ENCODE results near the gene CDK17. TPM values are rescaled to one million over a fixed set of nuclear protein-coding genes. Genes with fewer than 3 reads are reported as not detected.
"Not testable (repeated sequence)": the region's sequence is repeated elsewhere in the genome, so short reads cannot be mapped to it uniquely, and the experiment has no call there.

Gene CDK17
- total RNA-seq, 1 experiment from 2014 or later: 21.4 TPM

GRCh38 chr12:96347130-96347699 is 53.0 kb downstream of the CDK17 start:
- no peak overlapping the region for H3K4me3 ChIP-seq (replicated peaks in 1 of 2; ENCODE audit: low read depth in 1 of 2, low read length in 2 of 2)
- H3K4me1 ChIP-seq (ENCODE audit: control insufficient read depth in 1 of 2, insufficient read depth in 2 of 2, low read length in 2 of 2): no peaks in the 10 kb centered on the region
- H3K9me3 ChIP-seq (ENCODE audit: control insufficient read depth in 1 of 2, insufficient read depth in 1 of 2, low read depth in 1 of 2, low read length in 2 of 2): peaks cover 3 to 10% of the 10 kb centered on the region in 2 experiments; a peak in 2 of 4 replicates
- POLR2A ChIA-PET: no interaction called here
- ATAC-seq: no peak
- RAD21 ChIA-PET (ENCODE audit: low non-redundant PET in 1 of 2, low total read pairs in 2 of 2, uncharacterized antibody in 2 of 2, unreplicated experiment in 2 of 2): no interaction called here
- BruUV-seq (replicated peaks): no TSS peak
- no peaks in the 10 kb centered on the region for H4K20me1 ChIP-seq (ENCODE audit: insufficient read depth)
- intact Hi-C loops (cut with micrococcal nuclease): no loop called here
- TF ChIP-seq SIN3A (IDR thresholded peaks at IDR 0.05; ENCODE audit: low read depth) (no peak), EZH2 (IDR thresholded peaks at IDR 0.05) (no peak), POLR2A (IDR thresholded peaks at IDR 0.05; ENCODE audit: borderline replicate concordance, extremely low read depth, insufficient read depth, insufficient read length) (no peak), CBX3 (IDR thresholded peaks at IDR 0.05; ENCODE audit: low read depth) (no peak), FOSL1 (IDR thresholded peaks at IDR 0.05; ENCODE audit: low read depth) (no peak), ZFX (IDR thresholded peaks at IDR 0.05) (no peak), JUND (IDR thresholded peaks at IDR 0.05) (no peak), YY1 (IDR thresholded peaks at IDR 0.05; ENCODE audit: extremely low read depth, insufficient replicate concordance, low read depth, low read length) (no peak), ELF1 (IDR thresholded peaks at IDR 0.05; ENCODE audit: borderline replicate concordance, low read depth) (no peak), SP1 (IDR thresholded peaks at IDR 0.05; ENCODE audit: low read depth) (no peak), CEBPB (IDR thresholded peaks at IDR 0.05; ENCODE audit: low read depth) (no peak), TCF7L2 (IDR thresholded peaks at IDR 0.05; ENCODE audit: borderline replicate concordance, extremely low read depth, insufficient read depth, insufficient read length) (no peak), SRF (IDR thresholded peaks at IDR 0.05; ENCODE audit: low read depth) (no peak), EZH2phosphoT487 (IDR thresholded peaks at IDR 0.05; ENCODE audit: borderline replicate concordance) (no peak), POLR2AphosphoS5 (IDR thresholded peaks at IDR 0.05; ENCODE audit: low read depth, low read length) (no peak), RAD21 (IDR thresholded peaks at IDR 0.05; ENCODE audit: low read depth) (no peak), ZNF274 (IDR thresholded peaks at IDR 0.05; ENCODE audit: low read depth, low read length) (no peak)
- TF ChIP-seq, protein P1, sequence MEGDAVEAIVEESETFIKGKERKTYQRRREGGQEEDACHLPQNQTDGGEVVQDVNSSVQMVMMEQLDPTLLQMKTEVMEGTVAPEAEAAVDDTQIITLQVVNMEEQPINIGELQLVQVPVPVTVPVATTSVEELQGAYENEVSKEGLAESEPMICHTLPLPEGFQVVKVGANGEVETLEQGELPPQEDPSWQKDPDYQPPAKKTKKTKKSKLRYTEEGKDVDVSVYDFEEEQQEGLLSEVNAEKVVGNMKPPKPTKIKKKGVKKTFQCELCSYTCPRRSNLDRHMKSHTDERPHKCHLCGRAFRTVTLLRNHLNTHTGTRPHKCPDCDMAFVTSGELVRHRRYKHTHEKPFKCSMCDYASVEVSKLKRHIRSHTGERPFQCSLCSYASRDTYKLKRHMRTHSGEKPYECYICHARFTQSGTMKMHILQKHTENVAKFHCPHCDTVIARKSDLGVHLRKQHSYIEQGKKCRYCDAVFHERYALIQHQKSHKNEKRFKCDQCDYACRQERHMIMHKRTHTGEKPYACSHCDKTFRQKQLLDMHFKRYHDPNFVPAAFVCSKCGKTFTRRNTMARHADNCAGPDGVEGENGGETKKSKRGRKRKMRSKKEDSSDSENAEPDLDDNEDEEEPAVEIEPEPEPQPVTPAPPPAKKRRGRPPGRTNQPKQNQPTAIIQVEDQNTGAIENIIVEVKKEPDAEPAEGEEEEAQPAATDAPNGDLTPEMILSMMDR (IDR thresholded peaks at IDR 0.05 in 2 of 3, conservative IDR thresholded peaks at IDR 0.05 in 1 of 3; ENCODE audit: borderline replicate concordance in 1 of 3, insufficient read depth in 1 of 3, low read depth in 2 of 3, low read length in 2 of 3): no peak
- TF ChIP-seq, protein P2, sequence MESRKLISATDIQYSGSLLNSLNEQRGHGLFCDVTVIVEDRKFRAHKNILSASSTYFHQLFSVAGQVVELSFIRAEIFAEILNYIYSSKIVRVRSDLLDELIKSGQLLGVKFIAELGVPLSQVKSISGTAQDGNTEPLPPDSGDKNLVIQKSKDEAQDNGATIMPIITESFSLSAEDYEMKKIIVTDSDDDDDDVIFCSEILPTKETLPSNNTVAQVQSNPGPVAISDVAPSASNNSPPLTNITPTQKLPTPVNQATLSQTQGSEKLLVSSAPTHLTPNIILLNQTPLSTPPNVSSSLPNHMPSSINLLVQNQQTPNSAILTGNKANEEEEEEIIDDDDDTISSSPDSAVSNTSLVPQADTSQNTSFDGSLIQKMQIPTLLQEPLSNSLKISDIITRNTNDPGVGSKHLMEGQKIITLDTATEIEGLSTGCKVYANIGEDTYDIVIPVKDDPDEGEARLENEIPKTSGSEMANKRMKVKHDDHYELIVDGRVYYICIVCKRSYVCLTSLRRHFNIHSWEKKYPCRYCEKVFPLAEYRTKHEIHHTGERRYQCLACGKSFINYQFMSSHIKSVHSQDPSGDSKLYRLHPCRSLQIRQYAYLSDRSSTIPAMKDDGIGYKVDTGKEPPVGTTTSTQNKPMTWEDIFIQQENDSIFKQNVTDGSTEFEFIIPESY (IDR thresholded peaks at IDR 0.05; ENCODE audit: extremely low read depth, insufficient replicate concordance, low read length): no peak
- TF ChIP-seq, protein P3, sequence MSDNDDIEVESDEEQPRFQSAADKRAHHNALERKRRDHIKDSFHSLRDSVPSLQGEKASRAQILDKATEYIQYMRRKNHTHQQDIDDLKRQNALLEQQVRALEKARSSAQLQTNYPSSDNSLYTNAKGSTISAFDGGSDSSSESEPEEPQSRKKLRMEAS (IDR thresholded peaks at IDR 0.05): no peak
- H3K27ac ChIP-seq (ENCODE audit: low read depth, low read length): no peak overlapping the region
- peaks cover 78% of the 10 kb centered on the region for H3K79me2 ChIP-seq (ENCODE audit: insufficient read depth, low read length)
- no peaks in the 10 kb centered on the region for H3K36me3 ChIP-seq (ENCODE audit: control insufficient read depth in 1 of 2, insufficient read depth in 2 of 2, low read length in 2 of 2)
- H3K9me2 ChIP-seq (ENCODE audit: insufficient read depth): no peaks in the 10 kb centered on the region
- H3K4me2 ChIP-seq (ENCODE audit: low read length): no peak overlapping the region
- CTCF ChIA-PET: no interaction called here
- no peak overlapping the region for H3K9ac ChIP-seq (ENCODE audit: low read length)
- H2AFZ ChIP-seq (ENCODE audit: low read depth, low read length, poor library complexity, severe bottlenecking): no peak overlapping the region
- H3K27me3 ChIP-seq (ENCODE audit: insufficient read depth, low read length): no peaks in the 10 kb centered on the region
- DNase-seq (ENCODE audit: low read depth, low spot score): no peak

GRCh38 chr12:96346716-96347115 is 53.5 kb downstream of the CDK17 start:
- H3K4me2 ChIP-seq (ENCODE audit: low read length); H3K9me2 ChIP-seq (ENCODE audit: insufficient read depth); intact Hi-C loops (cut with micrococcal nuclease); CTCF ChIA-PET; RAD21 ChIA-PET (ENCODE audit: low non-redundant PET in 1 of 2, low total read pairs in 2 of 2, uncharacterized antibody in 2 of 2, unreplicated experiment in 2 of 2); H3K27ac ChIP-seq (ENCODE audit: low read depth, low read length); H3K9ac ChIP-seq (ENCODE audit: low read length); H3K4me1 ChIP-seq (ENCODE audit: control insufficient read depth in 1 of 2, insufficient read depth in 2 of 2, low read length in 2 of 2); POLR2A ChIA-PET; DNase-seq (ENCODE audit: low read depth, low spot score); H2AFZ ChIP-seq (ENCODE audit: low read depth, low read length, poor library complexity, severe bottlenecking); H4K20me1 ChIP-seq (ENCODE audit: insufficient read depth); H3K36me3 ChIP-seq (ENCODE audit: control insufficient read depth in 1 of 2, insufficient read depth in 2 of 2, low read length in 2 of 2); ATAC-seq; BruUV-seq (replicated peaks); H3K27me3 ChIP-seq (ENCODE audit: insufficient read depth, low read length); H3K4me3 ChIP-seq (replicated peaks in 1 of 2; ENCODE audit: low read depth in 1 of 2, low read length in 2 of 2): not testable (repeated sequence)
- Histone ChIP-seq H3K79me2 (ENCODE audit: insufficient read depth, low read length) (peaks cover 76% of the 10 kb centered on the region), H3K9me3 (ENCODE audit: control insufficient read depth in 1 of 2, insufficient read depth in 1 of 2, low read depth in 1 of 2, low read length in 2 of 2) (peaks cover 3 to 10% of the 10 kb centered on the region in 2 experiments; a peak in 2 of 4 replicates)

All from HCT116 (cell line).